Limb (tissue), 2 donors: Measurements from ENCODE around the gene SND1.
"Not testable (repeated sequence)": the region's sequence is repeated elsewhere in the genome, so short reads cannot be mapped to it uniquely, and the experiment has no call there.

Experiments
- DNase-seq, 2 donors: peaks; one replicate each; pipeline ENCODE4 v3.0.0-alpha.2; 2016; ENCODE audit errors: extremely low spot score in 2 of 2

Gene SND1

GRCh38 chr7:127828843-127829500 is 177.0 kb downstream of the SND1 start:
- DNase-seq: no peak

GRCh38 chr7:127831318-127832219 is 179.6 kb downstream of the SND1 start:
- no peak for DNase-seq

GRCh38 chr7:127832592-127832991 is 180.6 kb downstream of the SND1 start:
- DNase-seq: no peak

- DNase-seq: no peak
Observed at GRCh38 chr7:127833641-127834040, 181.6 kb downstream of the SND1 start.

GRCh38 chr7:127835679-127836078 is 183.7 kb downstream of the SND1 start:
- no peak for DNase-seq

- not testable (repeated sequence) for DNase-seq
Observed at GRCh38 chr7:127837816-127838410, 185.9 kb downstream of the SND1 start.

- peak in 1 of 2 donors; percentile 15 for DNase-seq
Observed at GRCh38 chr7:127838816-127839415, 186.9 kb downstream of the SND1 start.

- no peak for DNase-seq
Observed at GRCh38 chr7:127840226-127840951, 188.4 kb downstream of the SND1 start.

GRCh38 chr7:127844165-127844564 is 192.2 kb downstream of the SND1 start:
- DNase-seq: no peak

GRCh38 chr7:127844707-127845331 is 192.8 kb downstream of the SND1 start:
- DNase-seq: no peak

- no peak for DNase-seq
Observed at GRCh38 chr7:127845522-127846214, 193.7 kb downstream of the SND1 start.

- no peak for DNase-seq
Observed at GRCh38 chr7:127847641-127848040, 195.6 kb downstream of the SND1 start.

- DNase-seq: no peak
Observed at GRCh38 chr7:127848241-127848640, 196.2 kb downstream of the SND1 start.

GRCh38 chr7:127850195-127850594 is 198.2 kb downstream of the SND1 start:
- DNase-seq: no peak

GRCh38 chr7:127854383-127854782 is 202.4 kb downstream of the SND1 start:
- DNase-seq: no peak

- DNase-seq: no peak
Observed at GRCh38 chr7:127857464-127857841, 205.5 kb downstream of the SND1 start.

- DNase-seq: peak in 1 of 2 donors; percentile 26
Observed at GRCh38 chr7:127858091-127858914, 206.3 kb downstream of the SND1 start.

- DNase-seq: no peak
Observed at GRCh38 chr7:127858915-127859189, 206.9 kb downstream of the SND1 start.

GRCh38 chr7:127859330-127859729 is 207.3 kb downstream of the SND1 start:
- DNase-seq: no peak

- no peak for DNase-seq
Observed at GRCh38 chr7:127862525-127862924, 210.5 kb downstream of the SND1 start.
